22Rv1 (cell line): ENCODE results near the gene B3GAT2.

Experiments
- ZFX ChIP-seq: fragments of 450-650 bp; IDR thresholded peaks from 2 replicates; pipeline ENCODE4 v1.6.1; 2017; ENCODE audit warnings: antibody characterized with exemption, borderline replicate concordance
- TF ChIP-seq, protein P1 (sequence below): fragments of 450-650 bp; IDR thresholded peaks from 2 replicates; pipeline ENCODE4 v1.5.1; 2017; ENCODE audit warnings: mild to moderate bottlenecking

DNA sequence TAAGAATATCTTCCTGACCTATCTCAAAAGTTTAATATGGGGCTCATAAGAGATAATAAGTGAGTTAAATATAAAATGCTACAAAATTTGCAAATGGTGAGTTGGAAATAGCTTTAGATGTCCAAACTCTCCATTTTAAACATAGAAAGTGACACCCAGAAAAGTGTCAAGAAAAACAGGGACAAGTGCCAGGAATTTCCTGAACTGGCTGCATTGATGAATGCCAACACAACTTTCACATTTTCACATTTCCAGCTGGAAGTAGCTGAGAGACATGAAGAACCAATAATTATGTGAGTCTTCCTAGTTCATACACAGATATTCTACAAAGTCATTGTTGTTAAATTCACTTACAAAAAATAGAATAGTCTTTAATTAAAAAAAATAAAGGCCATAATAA is 38.6 kb upstream of the B3GAT2 start:
- TF ChIP-seq, protein P1, sequence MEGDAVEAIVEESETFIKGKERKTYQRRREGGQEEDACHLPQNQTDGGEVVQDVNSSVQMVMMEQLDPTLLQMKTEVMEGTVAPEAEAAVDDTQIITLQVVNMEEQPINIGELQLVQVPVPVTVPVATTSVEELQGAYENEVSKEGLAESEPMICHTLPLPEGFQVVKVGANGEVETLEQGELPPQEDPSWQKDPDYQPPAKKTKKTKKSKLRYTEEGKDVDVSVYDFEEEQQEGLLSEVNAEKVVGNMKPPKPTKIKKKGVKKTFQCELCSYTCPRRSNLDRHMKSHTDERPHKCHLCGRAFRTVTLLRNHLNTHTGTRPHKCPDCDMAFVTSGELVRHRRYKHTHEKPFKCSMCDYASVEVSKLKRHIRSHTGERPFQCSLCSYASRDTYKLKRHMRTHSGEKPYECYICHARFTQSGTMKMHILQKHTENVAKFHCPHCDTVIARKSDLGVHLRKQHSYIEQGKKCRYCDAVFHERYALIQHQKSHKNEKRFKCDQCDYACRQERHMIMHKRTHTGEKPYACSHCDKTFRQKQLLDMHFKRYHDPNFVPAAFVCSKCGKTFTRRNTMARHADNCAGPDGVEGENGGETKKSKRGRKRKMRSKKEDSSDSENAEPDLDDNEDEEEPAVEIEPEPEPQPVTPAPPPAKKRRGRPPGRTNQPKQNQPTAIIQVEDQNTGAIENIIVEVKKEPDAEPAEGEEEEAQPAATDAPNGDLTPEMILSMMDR = no peak
- TF ChIP-seq ZFX = no peak
